UCSD-AML1 (cell line): ENCODE data around the gene AHRR.
"Not testable (repeated sequence)": the region's sequence is repeated elsewhere in the genome, so short reads cannot be mapped to it uniquely, and the experiment has no call there.

Experiments
- DNase-seq: peaks from one replicate; lab custom pipeline; 2025; ENCODE audit not compliant: unreplicated experiment; lab: John Stamatoyannopoulos, UW

AHRR gene

GRCh38 chr5:321230-321725 lies at the start of gene AHRR:
Gene AHRR (plus strand): TSS chr5:321714. CDS start chr5:343903, 22,189 bp downstream.
- peak; percentile 69 for DNase-seq

GRCh38 chr5:271828-272167 lies 49.7 kb upstream of the AHRR start:
- DNase-seq = not testable (repeated sequence)

GRCh38 chr5:273091-273490 lies 48.4 kb upstream of the AHRR start:
- not testable (repeated sequence) for DNase-seq

- not testable (repeated sequence) for DNase-seq
Measured at GRCh38 chr5:273491-273890, 48.0 kb upstream of the AHRR start.

- DNase-seq = not testable (repeated sequence)
Measured at GRCh38 chr5:274346-274745, 47.2 kb upstream of the AHRR start.

- DNase-seq = no peak
Measured at GRCh38 chr5:278646-279045, 42.9 kb upstream of the AHRR start.

- DNase-seq = not testable (repeated sequence)
Measured at GRCh38 chr5:279051-279665, 42.4 kb upstream of the AHRR start.

GRCh38 chr5:285991-286557 lies 35.4 kb upstream of the AHRR start:
- DNase-seq = no peak

- DNase-seq = not testable (repeated sequence)
Measured at GRCh38 chr5:290200-290599, 31.3 kb upstream of the AHRR start.

GRCh38 chr5:291345-291744 lies 30.2 kb upstream of the AHRR start:
- DNase-seq = not testable (repeated sequence)

GRCh38 chr5:294788-295187 lies 26.7 kb upstream of the AHRR start:
- not testable (repeated sequence) for DNase-seq

- not testable (repeated sequence) for DNase-seq
Measured at GRCh38 chr5:296207-296606, 25.3 kb upstream of the AHRR start.

- not testable (repeated sequence) for DNase-seq
Measured at GRCh38 chr5:296954-297353, 24.6 kb upstream of the AHRR start.

GRCh38 chr5:297448-297847 lies 24.1 kb upstream of the AHRR start:
- DNase-seq = not testable (repeated sequence)

GRCh38 chr5:297991-298736 lies 23.4 kb upstream of the AHRR start:
- DNase-seq = not testable (repeated sequence)

GRCh38 chr5:298737-299125 lies 22.8 kb upstream of the AHRR start:
- no peak for DNase-seq

GRCh38 chr5:299921-300320 lies 21.6 kb upstream of the AHRR start:
- not testable (repeated sequence) for DNase-seq

GRCh38 chr5:300691-301435 lies 20.7 kb upstream of the AHRR start:
- not testable (repeated sequence) for DNase-seq

- DNase-seq = not testable (repeated sequence)
Measured at GRCh38 chr5:302416-302815, 19.1 kb upstream of the AHRR start.

- DNase-seq = no peak
Measured at GRCh38 chr5:302966-303365, 18.5 kb upstream of the AHRR start.

GRCh38 chr5:303741-304140 lies 17.8 kb upstream of the AHRR start:
- not testable (repeated sequence) for DNase-seq
